ENCODE measurements around the gene ERBB3. TPM values are rescaled to one million over a fixed set of nuclear protein-coding genes. Genes with fewer than 3 reads are reported as not detected.
"Not testable (repeated sequence)": the region's sequence is repeated elsewhere in the genome, so short reads cannot be mapped to it uniquely, and the experiment has no call there.

The ERBB3 gene
- total RNA-seq, 1 experiment from 2014 or later = 56.5 TPM

DNA sequence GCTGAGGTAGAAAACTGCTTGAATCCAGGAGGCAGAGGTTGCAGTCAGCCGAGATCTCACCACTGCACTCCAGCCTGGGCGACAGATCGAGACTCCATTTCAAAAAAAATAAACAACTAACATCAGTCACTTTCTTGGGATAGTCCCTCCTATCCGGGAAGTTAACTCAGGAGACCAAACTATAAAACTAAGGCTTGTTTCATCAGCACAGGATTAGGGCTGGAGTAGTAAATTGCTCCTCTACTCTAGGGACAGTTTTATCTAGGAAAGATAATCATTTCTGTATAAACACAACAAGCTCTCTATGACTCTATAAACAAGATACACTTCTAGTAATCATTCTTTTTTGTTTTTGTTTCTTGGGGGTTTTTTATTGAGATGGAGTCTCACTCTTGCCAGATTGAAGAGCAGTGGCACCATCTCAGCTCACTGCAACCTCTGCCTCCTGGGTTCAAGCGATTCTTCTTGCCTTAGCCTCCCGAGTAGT, 26.5 kb upstream of the ERBB3 start:
- Mint-ChIP-seq H3K27ac (no peak overlapping the region), H3K36me3 (ENCODE audit: insufficient read depth in 1 of 3, low read depth in 3 of 3) (no peaks in the 10 kb centered on the region), H3K9me3 (no peaks in the 10 kb centered on the region), H3K4me1 (no peaks in the 10 kb centered on the region), H3K27me3 (ENCODE audit: low read depth) (no peaks in the 10 kb centered on the region), H3K4me3 (no peak overlapping the region)
- H2AFZ ChIP-seq (ENCODE audit: low read length) = no peak overlapping the region
- no peak overlapping the region for H4K91ac ChIP-seq (ENCODE audit: insufficient read length, low read depth, low read length)
- H4K8ac ChIP-seq (replicated peaks; ENCODE audit: insufficient read length, low read depth, low read length) = no peak overlapping the region
- H2BK12ac ChIP-seq (ENCODE audit: insufficient read length, low read depth, low read length) = no peak overlapping the region
- no peak overlapping the region for H4K5ac ChIP-seq (ENCODE audit: insufficient read length, low read depth, low read length)
- TF ChIP-seq, protein P1, sequence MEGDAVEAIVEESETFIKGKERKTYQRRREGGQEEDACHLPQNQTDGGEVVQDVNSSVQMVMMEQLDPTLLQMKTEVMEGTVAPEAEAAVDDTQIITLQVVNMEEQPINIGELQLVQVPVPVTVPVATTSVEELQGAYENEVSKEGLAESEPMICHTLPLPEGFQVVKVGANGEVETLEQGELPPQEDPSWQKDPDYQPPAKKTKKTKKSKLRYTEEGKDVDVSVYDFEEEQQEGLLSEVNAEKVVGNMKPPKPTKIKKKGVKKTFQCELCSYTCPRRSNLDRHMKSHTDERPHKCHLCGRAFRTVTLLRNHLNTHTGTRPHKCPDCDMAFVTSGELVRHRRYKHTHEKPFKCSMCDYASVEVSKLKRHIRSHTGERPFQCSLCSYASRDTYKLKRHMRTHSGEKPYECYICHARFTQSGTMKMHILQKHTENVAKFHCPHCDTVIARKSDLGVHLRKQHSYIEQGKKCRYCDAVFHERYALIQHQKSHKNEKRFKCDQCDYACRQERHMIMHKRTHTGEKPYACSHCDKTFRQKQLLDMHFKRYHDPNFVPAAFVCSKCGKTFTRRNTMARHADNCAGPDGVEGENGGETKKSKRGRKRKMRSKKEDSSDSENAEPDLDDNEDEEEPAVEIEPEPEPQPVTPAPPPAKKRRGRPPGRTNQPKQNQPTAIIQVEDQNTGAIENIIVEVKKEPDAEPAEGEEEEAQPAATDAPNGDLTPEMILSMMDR (conservative IDR thresholded peaks at IDR 0.05) = no peak
- H3K79me1 ChIP-seq (ENCODE audit: insufficient read depth, low read depth, low read length, poor library complexity, severe bottlenecking) = no peaks in the 10 kb centered on the region
- H2BK15ac ChIP-seq (ENCODE audit: low read depth, low read length) = no peak overlapping the region
- H3K27ac ChIP-seq (ENCODE audit: insufficient read length, low read depth, low read length) = no peak overlapping the region
- no peak overlapping the region for H3K4me2 ChIP-seq (ENCODE audit: insufficient read depth, insufficient read length, low read length)
- H2BK5ac ChIP-seq (ENCODE audit: insufficient read length, low read length) = no peak overlapping the region
- H3K9ac ChIP-seq (ENCODE audit: extremely low read depth, insufficient read length, low read length) = no peak overlapping the region
- no peak overlapping the region for H2AK5ac ChIP-seq (ENCODE audit: insufficient read length, low read length)
- H2BK20ac ChIP-seq (ENCODE audit: low read depth, low read length, poor library complexity, severe bottlenecking) = no peak overlapping the region
- no peak overlapping the region for H2BK120ac ChIP-seq (ENCODE audit: low read depth, low read length, poor library complexity, severe bottlenecking)
- WGBS (ENCODE audit: extremely low coverage, insufficient read length, low lambda C conversion rate) = no CpG with 5 or more reads among the region's 6 CpGs
- no peak overlapping the region for H3K18ac ChIP-seq (ENCODE audit: insufficient read length, low read depth, low read length)
- H3K56ac ChIP-seq (ENCODE audit: insufficient read length, low read depth, low read length) = no peak overlapping the region
- no peak overlapping the region for H3K4ac ChIP-seq (ENCODE audit: low read depth, low read length)
- no peak overlapping the region for H3T11ph ChIP-seq (ENCODE audit: low read length)
- no peaks in the 10 kb centered on the region for H3K4me1 ChIP-seq (ENCODE audit: insufficient read depth, low read length)
- no peak overlapping the region for H3K23ac ChIP-seq (ENCODE audit: insufficient read length, low read depth, low read length)
- DNase-seq = no peak
- no peaks in the 10 kb centered on the region for H4K20me1 ChIP-seq (ENCODE audit: control insufficient read depth, insufficient read depth, insufficient read length)
- no peaks in the 10 kb centered on the region for H3K9me3 ChIP-seq (ENCODE audit: control insufficient read depth, low read depth, low read length)
- H3K14ac ChIP-seq (ENCODE audit: insufficient read depth, low read length) = no peak overlapping the region
- no peaks in the 10 kb centered on the region for H3K79me2 ChIP-seq (ENCODE audit: insufficient read depth, low read length)
- no peaks in the 10 kb centered on the region for H3K23me2 ChIP-seq (ENCODE audit: insufficient read length, low read depth, low read length, poor library complexity, severe bottlenecking)
- H3K27me3 ChIP-seq (ENCODE audit: insufficient read depth, low read length) = no peaks in the 10 kb centered on the region

DNA sequence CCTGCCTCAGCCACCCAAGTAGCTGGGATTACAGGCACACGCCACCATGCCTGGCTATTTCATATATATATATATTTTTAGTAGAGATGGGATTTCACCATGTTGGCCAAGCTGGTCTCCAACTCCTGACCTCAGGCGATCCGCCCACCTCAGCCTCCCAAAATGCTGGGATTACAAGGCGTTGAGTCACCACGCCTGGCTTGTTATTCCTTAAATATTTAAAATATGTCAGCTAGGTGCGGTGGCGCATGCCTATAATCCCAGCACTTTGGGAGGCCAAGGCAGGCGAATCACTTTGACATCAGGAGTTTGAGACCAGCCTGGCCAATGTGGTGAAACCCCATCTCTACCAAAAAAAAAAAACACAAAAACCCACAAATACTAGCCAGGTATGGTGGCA, 20.0 kb upstream of the ERBB3 start:
- H4K5ac ChIP-seq (ENCODE audit: insufficient read length, low read depth, low read length); H3K27ac ChIP-seq (ENCODE audit: insufficient read length, low read depth, low read length); H3K27ac Mint-ChIP-seq; H4K20me1 ChIP-seq (ENCODE audit: control insufficient read depth, insufficient read depth, insufficient read length); H3K27me3 Mint-ChIP-seq (ENCODE audit: low read depth); H3K9me3 Mint-ChIP-seq; H3K36me3 Mint-ChIP-seq (ENCODE audit: insufficient read depth in 1 of 3, low read depth in 3 of 3); H3K79me2 ChIP-seq (ENCODE audit: insufficient read depth, low read length); H3K4me1 ChIP-seq (ENCODE audit: insufficient read depth, low read length); H3K79me1 ChIP-seq (ENCODE audit: insufficient read depth, low read depth, low read length, poor library complexity, severe bottlenecking); H2BK120ac ChIP-seq (ENCODE audit: low read depth, low read length, poor library complexity, severe bottlenecking); H3K23me2 ChIP-seq (ENCODE audit: insufficient read length, low read depth, low read length, poor library complexity, severe bottlenecking); H2BK12ac ChIP-seq (ENCODE audit: insufficient read length, low read depth, low read length); H3K14ac ChIP-seq (ENCODE audit: insufficient read depth, low read length); H3K4me2 ChIP-seq (ENCODE audit: insufficient read depth, insufficient read length, low read length); H2BK15ac ChIP-seq (ENCODE audit: low read depth, low read length); H2BK5ac ChIP-seq (ENCODE audit: insufficient read length, low read length); H2AK5ac ChIP-seq (ENCODE audit: insufficient read length, low read length); H3K4me3 Mint-ChIP-seq; H3K18ac ChIP-seq (ENCODE audit: insufficient read length, low read depth, low read length); H3K4ac ChIP-seq (ENCODE audit: low read depth, low read length); H3K56ac ChIP-seq (ENCODE audit: insufficient read length, low read depth, low read length); H4K8ac ChIP-seq (replicated peaks; ENCODE audit: insufficient read length, low read depth, low read length); H3K23ac ChIP-seq (ENCODE audit: insufficient read length, low read depth, low read length); H2BK20ac ChIP-seq (ENCODE audit: low read depth, low read length, poor library complexity, severe bottlenecking); H4K91ac ChIP-seq (ENCODE audit: insufficient read length, low read depth, low read length); H3K9ac ChIP-seq (ENCODE audit: extremely low read depth, insufficient read length, low read length); H2AFZ ChIP-seq (ENCODE audit: low read length); H3K9me3 ChIP-seq (ENCODE audit: control insufficient read depth, low read depth, low read length); H3T11ph ChIP-seq (ENCODE audit: low read length); H3K27me3 ChIP-seq (ENCODE audit: insufficient read depth, low read length); H3K4me1 Mint-ChIP-seq: not testable (repeated sequence)
- no CpG with 5 or more reads among the region's 8 CpGs for WGBS (ENCODE audit: extremely low coverage, insufficient read length, low lambda C conversion rate)
- DNase-seq = peak; percentile 48
